HG02588 (cell line): Measurements from ENCODE around the gene HIPK2.
A peak's percentile ranks its signal among the peaks of the same experiment; 100 is the strongest.

Source experiments
- ATAC-seq: cut with Tn5 transposase; IDR thresholded peaks from one replicate; pipeline ENCODE4 v1.9.1; 2021; ENCODE audit warnings: mild to moderate bottlenecking, moderate library complexity; ENCODE audit not compliant: unreplicated experiment

Gene HIPK2

DNA sequence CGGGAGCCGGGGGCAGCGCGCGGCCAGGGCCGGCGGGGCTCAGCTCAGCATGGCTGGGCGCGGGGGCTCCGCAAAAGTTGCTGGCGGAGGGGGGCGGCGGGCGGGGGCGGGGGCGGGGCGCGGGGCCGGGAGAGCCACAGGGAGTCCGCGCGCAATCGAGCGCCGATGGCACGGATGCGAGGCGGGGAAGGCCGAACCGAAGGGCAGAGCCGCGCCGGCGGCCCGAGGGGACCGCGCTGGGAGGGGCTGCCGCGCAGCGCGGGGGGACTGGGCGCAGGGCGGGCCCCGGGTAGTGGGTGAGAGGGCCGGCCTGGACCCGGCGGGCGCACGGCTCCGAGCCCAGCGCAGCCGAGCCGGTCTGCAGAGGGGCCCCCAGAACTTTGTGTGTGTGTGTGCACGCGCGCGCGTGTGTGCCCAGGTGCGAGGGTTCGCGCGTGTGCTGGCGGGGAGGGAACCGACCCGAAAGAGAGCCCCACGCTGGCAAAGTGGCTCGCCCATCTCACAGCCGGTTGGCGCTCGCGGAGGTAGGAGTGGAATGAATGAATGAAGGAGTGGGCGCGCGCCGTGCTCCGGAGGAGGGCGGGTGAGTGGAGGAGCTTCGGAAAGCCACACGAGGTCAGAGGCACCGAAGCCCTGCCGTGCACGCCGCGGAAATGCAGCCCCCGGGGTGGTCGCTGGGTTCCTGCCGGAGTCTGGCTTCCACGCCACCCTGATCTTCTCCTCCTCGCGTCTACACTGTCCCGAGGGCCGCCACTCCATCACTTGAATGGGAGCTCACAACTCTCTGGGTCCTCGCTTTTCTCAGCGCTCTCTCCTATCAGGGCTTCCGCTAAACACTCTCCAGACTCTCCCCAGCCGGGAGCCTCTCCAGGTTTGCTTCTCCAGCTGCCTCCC is at the start of gene HIPK2:
HIPK2 (minus strand) TSS at position 51 of the 894 bp plus-strand sequence. CDS start 375 bp downstream, outside the sequence.
- peak; percentile 60 for ATAC-seq

- ATAC-seq, result no peak
These were observed 49.2 kb upstream of the HIPK2 start for GRCh38 chr7:139827042-139827441.

- ATAC-seq, result no peak
These were observed 48.0 kb upstream of the HIPK2 start for GRCh38 chr7:139825666-139826290.

GRCh38 chr7:139823959-139824521 is 46.2 kb upstream of the HIPK2 start:
- ATAC-seq, result no peak

- ATAC-seq, result no peak
These were observed 45.1 kb upstream of the HIPK2 start for GRCh38 chr7:139822855-139823254.

DNA sequence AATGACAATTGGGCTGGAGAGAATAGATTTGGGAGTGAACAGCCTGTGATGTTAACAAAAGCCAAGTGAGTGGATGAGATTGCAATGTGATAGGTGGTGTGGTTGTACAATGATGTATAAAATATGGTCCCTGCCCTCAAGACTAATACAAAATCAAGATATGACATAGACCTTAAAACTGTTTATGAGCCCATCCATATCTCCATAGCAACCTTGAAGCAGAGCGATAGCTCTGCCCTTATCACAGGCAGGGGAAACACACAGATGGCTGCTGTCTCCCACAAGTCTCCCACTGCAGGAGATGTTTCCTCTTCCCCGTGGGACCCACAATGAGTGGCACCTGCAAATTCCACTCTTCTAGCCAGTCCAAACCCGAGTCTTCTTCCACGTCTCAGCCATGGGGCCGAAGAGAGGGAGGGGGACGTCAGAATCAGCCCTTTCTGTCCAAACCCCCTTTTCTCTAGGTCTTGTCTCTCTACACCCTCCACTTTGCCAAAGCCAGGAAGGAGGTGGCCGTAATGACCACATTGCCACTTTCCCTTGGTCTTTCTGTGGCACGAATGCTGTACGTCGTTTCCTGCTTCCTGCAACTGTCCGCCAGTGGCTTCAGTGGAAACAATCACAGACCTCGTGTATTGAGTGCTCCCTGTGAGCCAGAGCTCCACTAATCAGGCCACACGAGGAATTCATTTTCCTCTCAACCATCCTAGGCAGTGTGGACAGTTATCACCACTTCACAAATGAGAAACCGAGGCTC is 43.7 kb upstream of the HIPK2 start:
- no peak for ATAC-seq

DNA sequence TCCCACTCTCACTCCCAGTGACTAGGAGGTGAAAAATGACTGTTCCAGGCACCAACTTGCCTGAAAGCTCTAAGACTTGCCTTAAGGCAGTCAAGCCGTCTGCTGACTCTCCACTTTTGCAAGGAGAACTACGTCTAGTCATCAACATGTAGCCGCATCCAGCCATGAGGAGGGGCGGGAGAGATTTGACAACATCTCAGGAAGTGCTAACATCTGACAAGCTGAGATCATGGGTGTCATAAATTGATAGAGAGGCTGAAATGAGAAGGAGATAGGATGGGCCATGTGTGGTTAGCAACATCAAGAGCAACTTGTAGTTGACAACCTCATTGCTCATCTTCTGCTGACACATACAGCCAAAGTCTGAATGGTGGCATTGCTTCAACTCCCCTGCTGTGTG is 42.3 kb upstream of the HIPK2 start:
- no peak for ATAC-seq

DNA sequence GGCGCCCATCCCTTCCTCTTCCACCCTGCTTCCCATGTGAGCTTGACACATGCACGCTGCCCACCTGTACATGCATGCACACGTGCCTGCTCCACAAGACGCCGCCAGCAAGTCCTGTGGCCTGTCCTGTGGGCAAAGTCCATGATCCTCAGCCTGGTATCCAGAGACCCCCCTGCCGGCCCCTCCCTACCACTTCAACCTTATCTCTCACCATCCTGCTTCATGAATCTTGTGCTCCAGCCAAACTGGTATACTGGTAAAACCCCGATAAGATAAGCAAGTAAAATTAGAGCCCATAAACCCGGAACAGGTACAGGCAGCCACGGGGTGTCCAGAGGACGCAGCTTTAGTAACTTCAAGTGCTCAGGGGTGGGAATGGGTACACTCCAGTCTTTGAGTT is 39.5 kb upstream of the HIPK2 start:
- ATAC-seq, result no peak

- ATAC-seq, result no peak
These were observed 35.9 kb upstream of the HIPK2 start for GRCh38 chr7:139813689-139814088.

- no peak for ATAC-seq
These were observed 35.4 kb upstream of the HIPK2 start for GRCh38 chr7:139813151-139813550.

GRCh38 chr7:139811066-139811465 is 33.3 kb upstream of the HIPK2 start:
- no peak for ATAC-seq

DNA sequence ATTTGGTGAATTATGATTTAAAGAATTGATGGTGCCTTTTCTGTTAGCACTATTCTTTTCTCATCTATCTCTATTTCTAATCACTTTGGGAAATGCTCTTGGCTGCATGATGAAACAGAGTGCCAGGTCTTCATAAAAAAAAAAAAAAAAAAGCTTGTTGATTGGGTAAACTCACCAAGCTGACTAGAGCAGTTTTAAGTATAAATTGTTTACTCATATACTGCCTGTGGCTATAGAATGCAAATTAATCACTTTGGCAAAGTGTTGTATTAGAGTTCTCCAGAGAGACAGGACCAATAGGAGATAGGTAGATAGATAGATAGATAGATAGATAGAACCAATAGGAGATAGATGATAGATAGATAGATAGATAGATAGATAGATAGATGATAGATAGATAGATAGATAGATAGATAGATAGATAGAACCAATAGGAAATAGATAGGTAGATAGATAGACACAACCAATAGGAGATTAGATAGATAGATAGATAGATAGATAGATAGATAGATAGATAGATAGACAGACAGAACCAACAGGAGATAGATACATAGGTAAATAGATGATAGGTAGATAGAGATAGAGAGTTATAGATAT is 31.1 kb upstream of the HIPK2 start:
- ATAC-seq, result no peak

GRCh38 chr7:139808427-139808826 is 30.6 kb upstream of the HIPK2 start:
- no peak for ATAC-seq

DNA sequence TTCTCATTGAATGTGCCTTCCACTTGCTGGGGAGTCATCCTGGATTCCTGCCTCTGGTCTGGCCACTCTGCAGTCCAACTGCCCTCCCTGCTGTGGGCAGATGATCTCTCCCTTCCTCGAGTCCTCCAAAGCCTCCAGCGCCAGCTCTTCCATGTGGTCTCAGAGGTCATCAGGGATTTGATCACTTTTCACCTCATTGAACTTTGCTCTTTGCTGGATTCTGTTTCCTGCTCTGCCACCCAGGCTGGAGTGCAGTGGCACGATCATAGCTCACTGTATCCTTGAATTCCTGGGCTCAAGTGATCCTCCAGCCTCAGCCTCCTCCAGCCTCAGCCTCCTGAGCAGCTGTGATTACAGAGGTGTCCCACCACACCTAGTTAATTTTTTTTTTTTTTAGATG is 29.2 kb upstream of the HIPK2 start:
- no peak for ATAC-seq

GRCh38 chr7:139804571-139804970 is 26.8 kb upstream of the HIPK2 start:
- ATAC-seq, result no peak

DNA sequence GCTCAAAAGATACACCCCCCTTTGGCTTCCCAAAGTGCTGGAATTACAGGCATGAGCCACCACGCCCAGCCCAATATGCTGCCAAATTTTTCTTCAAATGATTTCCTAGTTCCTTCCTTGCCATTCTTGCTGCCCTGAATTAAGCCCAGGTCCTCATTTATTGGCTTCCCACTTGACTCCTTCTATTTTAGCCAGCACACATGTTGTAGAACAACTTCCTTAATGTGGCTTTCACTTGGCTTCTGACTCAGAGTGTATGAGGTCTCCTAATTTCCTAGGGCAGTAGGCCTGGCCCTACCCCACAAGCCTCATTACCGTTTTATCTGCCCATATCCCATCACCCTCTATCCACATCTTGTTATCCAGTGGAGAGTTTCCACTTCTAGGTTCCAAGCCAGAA is 21.8 kb upstream of the HIPK2 start:
- no peak for ATAC-seq

DNA sequence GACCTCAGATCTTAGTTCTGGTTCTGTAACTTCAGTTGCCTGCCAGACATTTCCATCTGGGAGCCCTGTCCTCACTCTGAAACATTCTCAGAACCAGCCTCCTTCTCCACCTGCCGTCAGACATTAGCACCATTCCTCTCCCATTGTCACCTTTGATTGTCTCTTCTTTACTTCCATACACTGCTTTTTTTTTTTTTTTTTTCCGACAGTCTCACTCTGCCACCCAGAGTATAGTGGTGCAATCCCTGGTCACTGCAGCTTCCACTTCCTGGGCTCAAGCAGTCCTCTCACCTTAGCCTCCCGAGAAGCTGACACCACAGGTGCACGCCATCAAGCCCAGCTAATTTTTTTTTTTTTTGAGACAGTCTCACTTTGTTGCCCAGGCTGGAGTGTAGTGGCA is 21.1 kb upstream of the HIPK2 start:
- ATAC-seq, result no peak

DNA sequence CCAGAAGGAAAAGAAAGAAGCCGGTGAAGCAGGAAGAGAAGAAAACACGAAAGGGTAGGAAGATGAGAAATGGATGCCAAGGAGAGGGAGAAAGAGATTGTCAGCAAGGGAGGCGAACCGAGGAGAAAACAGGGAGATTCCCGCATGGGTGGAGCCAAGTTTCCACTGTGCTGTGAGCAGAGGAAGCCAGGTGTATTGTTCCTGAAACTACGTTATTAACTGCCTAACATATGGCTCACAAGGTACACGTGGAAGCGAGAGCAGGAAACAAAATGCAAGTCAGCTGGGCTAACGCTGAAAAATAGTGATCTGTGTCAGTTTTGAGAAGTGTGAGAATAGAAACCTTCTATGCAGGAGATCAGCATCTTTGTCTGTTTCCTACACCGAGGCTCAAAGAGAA is 20.4 kb upstream of the HIPK2 start:
- ATAC-seq, result no peak

DNA sequence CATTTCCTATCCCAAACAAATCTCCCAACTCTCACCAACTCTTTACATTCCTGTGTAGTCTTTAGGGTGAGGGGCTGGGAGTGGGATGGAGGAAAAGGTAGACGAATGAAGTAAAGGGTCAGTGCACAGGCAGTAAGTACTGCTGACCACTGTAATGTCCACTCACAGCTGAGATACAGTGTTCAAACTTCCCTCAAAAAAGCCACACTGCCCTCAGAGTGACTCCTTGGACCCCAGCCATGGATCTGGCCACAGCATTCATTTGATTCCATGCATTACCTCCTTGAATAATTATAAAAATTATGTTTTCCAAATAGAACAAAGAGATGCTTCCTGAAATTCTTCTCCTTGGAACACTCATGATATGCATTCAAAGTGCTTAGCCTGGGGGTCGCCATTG is 19.8 kb upstream of the HIPK2 start:
- ATAC-seq, result no peak

DNA sequence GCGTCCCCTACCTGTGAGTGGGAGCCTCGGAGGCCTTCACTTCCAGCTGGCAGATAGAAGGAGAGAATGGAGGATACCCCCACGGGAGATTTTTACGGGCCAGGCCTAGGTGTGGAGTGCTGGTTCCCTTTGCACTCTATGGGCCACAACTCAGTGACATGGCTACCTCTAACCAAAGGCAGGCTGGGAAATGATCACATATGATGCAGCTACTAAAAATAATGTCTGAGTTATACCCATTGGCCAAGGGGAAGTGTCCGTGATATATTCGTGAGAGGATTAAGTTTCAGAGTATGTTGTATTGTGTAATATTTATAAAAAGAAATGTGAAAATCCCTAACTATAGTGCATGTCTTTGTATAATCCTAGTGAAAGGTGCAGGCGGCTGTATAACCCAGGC is 13.5 kb upstream of the HIPK2 start:
- ATAC-seq, result no peak

- no peak for ATAC-seq
These were observed 6.8 kb upstream of the HIPK2 start for GRCh38 chr7:139784648-139785047.
